ENCODE measurements around the gene TBC1D2.
"Not testable (repeated sequence)": the region's sequence is repeated elsewhere in the genome, so short reads cannot be mapped to it uniquely, and the experiment has no call there.

The TBC1D2 gene

DNA sequence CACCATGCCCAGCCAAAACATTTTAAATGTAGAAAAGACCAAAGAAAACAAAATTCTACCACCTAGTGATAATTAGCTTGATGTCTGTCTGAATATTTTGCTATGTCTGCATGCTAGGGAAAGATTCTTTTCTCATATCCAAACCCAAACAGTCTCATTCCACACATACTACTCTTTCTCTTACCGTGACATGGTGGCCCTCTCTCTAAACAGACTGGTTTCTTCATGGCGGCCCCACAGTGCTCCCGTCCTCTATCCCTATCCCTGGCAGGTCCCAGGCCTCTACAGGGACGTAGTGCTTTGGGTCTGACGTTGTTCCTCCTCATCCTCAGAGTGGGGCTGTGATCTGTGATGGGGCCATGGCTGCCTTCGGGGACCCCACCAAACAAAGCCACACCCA lies 71.1 kb downstream of the TBC1D2 start:
- DNase-seq, result no peak

DNA sequence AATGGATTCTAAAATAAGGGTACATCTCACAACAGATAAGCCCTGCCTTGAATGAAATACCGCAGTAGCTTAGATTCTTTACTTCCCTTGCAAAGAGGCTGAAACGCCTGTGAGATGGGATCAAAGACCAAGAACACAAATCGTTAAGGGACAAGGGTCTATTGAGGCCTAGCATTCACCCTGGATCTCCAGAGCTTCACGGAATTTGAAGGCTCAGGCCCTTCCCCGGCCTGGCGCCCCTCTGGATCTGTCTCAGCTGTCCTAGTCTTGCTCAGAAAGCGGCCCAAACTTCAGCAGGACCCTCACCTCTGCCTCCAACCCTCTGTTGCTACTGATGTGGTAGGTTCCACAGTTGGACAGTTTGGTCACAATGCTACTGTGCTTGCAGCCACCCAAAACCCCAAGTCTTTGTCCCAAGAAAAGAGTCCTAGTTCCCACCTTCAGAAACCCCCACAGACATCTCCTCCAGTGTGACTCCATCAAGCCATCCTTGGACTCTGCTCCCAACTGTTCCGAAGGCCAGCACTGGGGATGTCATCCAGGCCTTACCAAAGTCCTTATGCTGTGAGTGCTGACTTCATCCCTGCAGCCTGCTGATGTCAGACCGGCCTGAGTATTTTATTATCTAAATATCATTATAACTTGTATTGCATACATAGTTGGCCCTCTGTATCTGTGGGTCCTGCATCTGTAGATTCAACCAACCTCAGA lies 72.4 kb downstream of the TBC1D2 start:
- DNase-seq, result no peak

DNA sequence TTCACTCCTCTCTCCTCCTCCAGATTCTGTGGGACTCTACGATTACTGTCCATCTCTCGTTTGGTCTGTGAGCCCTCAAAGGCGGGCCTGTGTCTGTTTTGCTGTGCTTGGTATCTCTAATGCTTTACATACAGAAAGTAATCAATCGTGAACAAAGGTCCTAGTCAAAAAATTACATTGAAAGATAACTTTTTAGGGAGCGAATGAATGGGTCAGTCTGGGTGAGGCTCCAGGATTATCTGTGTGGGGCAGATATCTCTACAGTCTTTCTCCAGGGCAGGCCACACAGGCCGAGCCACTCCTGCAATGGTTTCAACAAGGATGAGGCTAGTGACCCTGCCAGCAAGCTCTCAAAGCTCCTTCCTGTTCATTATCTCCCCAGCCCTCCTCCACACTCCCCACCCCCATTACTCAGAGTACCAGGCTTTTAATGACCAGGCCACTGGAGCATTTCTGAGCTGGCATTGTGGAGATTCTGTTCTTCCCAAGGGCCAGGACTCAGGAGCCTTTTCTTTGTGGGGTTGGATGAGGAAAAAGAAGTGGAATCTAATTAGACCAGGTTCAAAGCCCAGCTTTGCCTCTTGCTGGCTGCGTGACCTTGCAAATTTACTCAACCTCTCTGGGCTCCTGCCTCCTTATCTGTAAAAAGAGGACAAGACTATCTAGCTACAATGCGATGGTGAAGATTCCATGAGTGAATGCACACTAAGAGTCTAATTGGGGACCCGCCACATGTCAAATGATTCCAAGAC lies 73.2 kb downstream of the TBC1D2 start:
- no peak for DNase-seq

DNA sequence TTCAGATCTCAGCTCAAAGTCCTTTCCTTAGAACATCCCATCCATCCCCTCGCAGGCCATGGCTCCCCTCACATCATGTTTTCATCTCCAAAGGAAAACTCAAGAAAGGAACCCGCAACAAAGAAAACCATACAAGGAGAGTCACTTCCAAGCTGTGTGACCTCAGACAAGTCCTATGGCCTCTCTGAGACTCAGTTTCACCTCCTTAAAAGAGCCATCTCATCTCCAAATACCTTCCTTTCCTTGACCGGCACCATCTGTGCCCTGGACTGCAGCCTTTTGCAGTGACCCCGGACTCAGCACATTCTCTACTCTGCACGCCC lies 73.7 kb downstream of the TBC1D2 start:
- DNase-seq, result no peak

DNA sequence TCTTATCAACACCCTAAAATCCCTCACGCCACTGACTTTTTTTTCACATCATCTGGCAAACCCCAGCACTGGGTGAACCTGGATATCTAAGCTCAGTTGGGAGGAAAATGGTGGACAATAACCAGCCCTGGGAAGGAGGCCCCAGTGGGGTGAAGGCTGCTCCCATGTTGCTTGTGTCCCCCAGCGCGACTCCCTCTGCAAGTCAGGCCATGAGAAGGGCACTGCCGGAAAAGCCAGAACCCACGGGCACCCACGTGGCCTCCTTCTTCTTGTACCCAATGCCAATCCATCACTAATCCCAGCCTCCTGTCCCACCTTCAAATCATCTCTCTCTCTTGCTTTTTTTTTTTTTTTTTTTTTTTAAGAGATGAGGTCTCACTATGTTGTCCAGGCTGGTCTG lies 74.5 kb downstream of the TBC1D2 start:
- no peak for DNase-seq

DNA sequence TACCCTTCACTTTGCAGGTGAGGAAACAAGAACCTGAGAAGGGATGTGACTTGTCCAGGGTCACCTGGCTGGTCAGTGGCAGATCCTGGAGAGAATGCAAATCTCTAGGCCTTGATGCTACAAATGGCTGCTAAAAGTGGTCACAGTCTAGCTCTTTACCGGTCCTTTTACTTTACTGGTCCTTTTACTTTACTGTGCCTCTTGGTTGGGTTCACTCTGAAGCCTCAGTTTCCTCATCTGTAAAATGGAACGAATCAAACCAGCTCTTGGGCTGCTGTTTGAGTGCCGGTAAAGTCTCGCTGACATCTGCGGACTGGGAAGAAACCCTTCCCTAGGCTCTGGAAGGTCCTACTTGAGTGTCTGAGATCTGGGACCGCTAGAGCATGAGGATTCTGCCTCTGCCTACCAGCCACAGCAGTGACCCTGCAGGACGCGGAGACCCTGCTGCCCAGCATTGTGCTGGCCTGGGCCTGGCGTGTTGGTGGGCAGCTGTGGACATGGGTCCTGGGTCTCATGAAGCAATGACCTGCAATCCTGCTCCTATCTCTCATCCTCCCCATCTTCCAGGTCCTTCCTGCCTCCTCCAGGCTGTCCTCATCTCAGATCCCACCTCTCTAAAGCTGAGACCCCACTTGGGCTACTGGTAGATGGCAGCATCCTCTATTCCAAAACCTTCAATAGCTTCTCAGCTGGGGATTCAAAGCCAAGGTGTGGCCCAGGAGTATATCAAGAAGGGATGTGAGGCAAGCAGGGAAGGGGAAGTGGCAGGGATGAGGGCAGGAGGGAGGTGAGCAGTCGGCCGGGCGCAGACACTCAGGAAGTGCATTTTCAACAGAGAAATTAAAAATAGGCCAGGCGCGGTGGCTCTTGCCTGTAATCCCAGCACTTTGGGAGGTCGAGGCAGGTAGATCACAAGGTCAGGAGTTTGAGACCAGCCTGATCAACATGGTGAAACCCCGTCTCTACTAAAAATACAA lies 76.3 kb downstream of the TBC1D2 start:
- DNase-seq, result no peak

DNA sequence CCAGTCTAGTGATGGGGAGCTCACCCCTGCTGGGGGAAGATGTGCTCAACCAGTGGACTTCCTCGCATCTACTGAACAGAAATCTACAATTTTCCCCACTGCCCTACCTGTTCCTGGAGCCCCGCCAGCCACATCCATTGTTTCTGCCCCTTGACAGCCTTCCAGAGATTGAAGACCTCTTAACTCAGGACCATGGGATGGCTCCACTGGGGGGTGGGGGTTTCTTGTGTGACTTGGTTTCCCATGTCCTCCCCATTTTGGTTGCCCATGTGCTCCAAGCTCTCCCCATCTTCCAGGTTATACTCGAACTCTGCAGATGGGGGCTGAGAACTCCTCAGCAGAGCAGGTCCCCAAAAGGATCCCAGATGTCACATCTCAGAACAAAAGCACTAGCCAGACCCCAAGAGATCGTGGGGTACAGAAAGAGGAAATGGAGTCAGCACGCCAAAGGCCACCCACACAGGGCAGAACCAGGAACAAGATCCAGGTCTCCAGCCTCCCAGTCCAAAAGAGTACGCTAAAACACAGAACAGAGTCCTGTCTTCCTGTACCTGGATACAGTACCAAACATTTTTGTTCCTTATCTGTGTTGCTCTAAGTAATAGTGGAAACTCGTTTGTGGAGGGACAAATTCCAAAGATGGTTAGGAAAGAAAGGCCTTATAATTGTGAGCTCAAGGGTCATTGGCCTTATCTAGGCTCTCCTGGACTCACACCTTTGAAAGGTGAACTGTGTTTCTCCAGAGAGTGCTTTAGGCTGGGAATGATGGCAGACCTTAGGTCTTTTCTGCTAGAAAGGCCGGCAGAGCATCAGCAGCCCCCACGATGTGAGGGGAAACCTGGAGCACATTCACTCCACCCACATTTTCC lies 78.8 kb downstream of the TBC1D2 start:
- no peak for DNase-seq

DNA sequence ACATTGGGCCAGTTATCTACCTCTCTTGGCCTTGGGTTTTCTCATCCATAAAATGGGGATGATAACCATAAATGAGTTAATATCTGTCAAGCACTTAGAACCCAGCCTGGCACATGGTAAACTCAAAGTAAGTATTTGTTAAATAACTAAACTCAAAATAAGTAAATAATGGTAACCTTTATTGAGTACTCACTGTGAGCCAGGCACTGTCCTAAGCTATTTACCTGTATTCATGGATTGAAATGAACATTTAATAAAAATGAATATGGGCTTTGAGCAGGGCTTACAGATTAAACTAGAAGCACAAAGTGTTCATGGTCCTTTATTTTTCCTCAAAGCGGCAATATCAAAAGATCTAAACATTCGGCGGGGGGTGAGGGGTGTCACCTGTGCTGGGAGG lies 79.7 kb downstream of the TBC1D2 start:
- no peak for DNase-seq

DNA sequence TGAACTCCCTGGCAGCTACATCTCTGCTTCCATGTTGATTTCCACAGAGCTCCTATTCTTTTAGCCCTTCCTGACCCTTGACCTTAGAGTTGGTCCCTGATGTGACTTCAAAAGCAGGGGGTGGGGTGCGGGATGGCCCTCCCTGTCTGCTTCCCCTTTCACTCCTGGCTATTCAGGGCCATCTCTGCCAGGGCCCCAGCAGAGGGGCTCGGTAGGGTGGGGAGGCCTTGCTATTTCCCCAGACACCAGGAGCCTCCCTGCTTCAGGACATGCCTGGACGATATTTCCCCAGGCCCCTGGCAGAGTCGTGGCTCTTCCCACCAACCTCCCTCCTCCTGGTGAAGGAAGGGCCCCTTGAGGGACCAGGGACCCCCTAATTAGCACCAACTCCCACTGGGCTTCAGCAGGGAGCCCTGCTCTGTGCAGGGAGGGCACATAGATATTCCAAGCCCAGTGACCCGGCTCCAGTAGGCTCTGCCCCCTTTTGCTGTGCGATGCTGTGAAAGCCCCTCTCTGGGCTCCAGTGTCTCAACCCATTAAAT lies 80.3 kb downstream of the TBC1D2 start:
- no peak for DNase-seq

DNA sequence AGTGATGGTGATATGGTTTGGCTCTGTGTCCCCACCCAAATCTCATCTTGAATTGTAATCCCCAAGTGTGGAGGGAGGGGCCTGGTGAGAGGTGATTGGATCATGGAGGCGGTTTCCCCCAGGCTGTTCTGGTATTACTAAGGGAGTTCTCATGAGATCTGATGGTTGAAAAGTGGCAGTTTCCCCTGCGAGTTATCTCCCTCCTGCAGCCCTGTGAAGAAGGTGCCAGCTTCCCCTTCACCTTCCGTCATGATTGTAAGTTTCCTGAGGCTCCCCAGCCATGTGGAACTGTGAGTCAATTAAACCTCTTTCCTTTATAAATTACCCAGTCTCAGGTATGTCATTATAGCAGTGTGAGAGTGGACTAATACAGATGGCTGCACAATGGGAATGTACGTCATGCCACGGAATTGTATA lies 80.9 kb downstream of the TBC1D2 start:
- DNase-seq, result not testable (repeated sequence)

DNA sequence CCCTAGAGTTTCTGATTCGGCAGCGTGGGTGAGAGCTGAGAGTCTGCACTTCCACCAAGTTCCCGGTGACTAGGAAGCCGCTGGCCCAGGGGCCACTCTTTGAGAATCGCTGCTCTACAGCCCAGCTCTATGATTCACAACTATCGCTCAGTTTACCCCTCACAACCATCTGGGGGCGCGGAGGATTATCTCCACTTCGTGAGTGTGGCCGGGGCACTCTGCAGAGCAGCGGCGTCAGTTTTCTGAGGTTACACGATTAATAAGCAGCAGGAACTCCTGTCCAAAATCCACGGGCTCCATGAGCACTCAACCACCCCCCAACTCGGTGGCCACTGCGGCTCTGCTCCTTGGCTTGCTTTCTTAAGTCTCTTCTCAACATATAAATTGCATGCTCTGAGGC lies 82.3 kb downstream of the TBC1D2 start:
- no peak for DNase-seq

DNA sequence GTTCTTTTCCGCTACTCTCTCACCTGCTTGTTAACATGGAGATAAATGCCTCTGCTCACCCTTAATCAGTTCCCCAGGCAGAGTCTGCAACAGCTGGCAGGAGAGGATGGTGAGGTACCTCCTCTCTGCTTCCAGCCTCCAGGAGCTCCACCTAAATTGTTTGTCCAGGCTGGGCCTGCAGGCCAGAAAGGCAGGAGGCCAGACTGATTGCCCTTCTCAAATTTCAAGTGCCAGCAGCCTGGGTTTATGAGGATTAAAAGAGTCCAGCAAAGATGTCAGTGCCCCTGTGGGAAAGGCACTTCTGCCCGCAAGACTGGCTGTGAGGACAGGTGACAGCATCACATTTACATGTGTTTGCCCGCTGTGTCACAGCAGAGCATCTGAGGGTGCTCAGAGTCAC lies 82.8 kb downstream of the TBC1D2 start:
- DNase-seq, result peak; percentile 77

DNA sequence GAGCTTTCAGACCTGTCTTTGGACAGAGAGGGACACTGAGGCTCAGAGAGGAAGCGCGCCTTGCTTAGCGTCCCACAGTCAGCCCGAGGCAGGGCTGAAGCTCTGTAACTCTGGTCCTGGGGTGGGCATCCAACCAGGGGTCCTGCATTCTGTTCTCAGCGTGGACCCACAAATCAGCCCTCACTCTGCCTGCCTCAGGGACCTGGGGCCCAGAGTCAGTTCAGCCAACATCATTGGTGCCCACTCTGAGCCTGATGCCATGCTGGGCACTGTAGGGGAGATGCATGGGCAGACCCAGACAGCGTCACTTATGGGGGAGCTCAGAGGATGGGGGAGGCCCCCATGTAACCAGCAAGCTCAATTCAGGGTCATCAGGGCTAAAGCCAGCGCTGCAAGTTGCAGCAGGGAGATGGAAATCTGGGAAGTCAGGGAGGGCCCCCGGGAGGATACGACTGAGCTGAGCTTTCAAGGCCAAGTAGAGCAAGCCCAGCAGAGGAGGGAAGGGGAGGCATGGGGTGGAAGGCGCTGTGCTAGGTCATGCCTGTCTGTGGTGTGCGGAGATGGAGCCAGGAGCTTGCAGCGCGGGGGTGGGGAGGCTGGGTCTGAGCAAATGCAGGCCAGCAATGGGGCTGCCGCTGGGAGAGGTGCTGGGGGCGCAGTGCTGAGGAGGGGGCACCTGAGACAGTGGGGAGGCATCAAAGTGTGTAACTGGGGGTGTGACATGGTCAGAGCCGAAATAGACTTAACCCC lies 84.1 kb downstream of the TBC1D2 start:
- DNase-seq, result no peak

DNA sequence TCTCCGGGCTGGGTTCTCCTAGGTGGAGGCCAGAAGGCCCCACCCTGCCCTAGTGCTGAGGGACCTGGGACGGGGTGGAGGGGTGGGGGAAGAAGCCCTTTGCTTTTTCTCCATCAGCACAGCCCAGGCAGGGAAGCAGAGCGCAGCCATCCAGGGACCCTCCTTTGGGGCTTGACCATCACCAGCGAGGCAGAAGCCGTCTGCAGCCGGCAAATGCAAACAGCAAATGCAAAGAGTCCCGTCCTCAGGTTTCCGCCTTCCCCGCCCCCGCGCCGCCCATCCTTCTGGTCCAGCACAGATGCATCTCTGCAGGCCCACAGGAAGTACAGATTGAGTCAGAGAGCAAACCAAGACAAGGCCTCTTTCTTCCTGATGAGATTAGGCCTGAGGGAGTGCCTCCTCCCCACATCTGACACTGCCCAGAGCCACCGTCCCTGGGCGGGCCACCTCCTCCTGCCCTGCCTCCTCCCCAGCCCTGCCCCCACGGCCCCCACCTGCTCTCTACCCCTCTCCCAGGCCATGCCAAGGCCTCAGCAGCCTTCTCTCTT lies 86.4 kb downstream of the TBC1D2 start:
- DNase-seq, result no peak

DNA sequence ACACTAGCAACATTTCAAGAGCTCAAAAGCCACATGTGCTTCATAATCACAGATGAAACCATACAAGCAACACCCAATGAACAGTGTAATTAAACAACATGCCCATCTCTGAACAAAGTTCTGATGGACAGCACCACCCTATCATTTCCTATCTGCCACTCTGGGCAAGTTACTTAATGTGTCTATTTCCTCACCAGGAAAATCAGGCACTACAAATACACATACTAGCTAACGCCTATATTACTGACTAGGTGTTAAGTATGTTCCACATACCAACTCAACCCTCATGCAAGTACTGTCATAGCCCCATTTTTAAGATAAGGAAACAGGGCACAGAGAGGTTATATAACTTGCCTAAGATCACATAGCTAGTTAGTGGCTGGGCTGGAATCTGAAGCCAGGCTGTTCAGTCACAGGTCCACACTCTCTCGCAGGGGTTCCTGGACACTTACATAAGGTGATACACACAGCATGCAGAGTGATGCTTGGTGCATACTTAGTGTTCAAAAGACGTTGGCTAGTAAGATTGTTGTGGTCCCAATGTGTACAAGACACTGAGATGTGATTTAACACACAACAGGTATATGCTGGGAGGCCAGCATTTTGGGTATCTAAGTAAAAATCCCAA lies 87.2 kb downstream of the TBC1D2 start:
- DNase-seq, result no peak

DNA sequence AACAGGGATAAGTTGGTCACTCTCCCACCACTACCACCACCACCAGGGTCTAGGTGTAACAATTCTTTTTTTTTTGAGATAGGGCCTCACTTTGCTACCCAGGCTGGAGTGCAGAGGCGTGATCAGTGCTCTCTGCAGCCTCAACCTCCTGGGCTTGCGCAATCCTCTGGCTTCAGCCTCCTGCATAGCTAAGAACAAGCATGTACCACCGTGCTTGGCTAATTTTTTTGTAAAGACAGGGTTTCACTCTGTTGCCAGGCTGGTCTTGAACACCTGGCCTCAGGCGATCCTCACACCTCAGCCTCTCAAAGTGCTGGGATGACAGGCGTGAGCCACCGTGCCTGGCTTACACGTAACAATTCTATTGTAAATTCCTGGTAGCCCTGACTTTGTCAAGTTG lies 90.5 kb downstream of the TBC1D2 start:
- no peak for DNase-seq

DNA sequence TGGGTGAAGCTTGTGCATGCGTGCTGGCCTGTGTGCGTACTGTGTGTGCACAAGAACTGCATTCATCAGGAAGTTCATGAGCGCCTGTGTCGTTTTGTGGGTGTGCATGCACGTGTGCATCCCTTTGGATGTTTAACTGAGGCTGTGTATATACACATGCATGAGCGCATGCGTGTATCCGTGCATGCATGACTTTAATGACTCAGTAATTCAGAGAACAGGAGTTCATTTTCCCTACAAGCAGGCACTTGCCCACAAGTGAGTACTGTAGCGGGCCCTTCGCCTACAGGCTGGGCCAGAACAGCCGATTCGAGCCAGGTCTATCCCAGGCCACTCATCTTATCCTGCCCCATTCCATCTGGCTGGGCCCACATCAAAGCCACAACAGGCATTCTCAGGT lies 92.8 kb downstream of the TBC1D2 start:
- DNase-seq, result no peak

DNA sequence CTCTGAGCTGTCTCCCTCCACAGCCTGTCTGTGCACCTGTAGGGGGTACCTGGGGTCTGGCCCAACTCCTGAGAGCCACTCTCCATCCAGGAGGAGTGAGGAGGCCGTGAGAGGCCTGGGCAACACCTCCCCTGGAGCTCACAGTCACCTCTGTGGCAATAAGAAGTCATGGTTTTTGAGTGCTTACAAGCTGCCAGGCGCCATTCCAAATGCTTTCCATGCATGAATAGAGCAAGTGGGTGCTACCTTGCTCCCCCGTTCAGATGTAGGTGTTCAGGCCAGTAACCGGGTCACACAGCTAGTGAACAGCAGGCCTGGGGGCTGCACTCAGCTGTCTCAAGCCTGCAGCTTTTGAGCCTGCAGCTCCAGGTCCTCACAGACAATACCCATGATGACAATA lies 93.6 kb downstream of the TBC1D2 start:
- DNase-seq, result no peak

DNA sequence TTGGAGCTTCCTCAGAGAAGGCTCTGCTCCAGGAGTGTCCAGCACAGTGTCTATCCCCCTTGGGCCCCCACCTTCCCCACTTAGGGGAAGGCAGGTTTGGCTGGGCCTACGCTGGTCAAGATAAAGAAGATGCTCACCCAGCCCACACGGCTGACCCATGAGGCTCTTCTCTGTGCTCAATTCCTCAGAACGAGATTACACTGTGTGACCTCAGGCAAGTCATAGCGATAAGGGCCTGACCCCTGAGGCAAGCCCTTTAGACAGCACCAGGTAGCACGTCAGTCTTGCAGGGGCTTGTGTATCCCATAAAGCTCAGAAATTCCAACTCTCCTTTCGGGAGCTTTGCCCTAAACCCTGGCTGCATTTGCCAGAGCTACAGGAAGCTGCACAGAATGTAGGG lies 95.7 kb downstream of the TBC1D2 start:
- no peak for DNase-seq

DNA sequence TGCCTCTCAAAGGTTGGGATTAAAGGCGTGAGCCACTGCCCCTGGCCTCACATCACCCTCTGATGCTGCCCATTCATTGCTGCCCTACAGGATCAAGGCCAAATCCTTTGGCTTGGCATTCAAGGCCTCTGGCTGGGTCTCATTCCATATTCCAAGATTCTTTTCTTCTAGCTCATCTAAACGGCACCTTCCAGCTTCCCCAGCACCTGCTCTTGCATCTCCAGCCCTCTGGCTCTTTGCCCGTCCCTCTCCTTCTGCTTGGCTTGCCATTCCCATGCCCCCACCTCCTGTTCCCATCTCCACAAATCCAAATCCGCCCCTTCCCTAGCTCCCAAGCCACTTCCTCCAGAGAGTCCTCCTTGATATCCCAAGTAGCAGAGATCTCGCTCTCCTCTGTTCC lies 96.1 kb downstream of the TBC1D2 start:
- no peak for DNase-seq
